Calu3 (cell line): ENCODE results near the gene PRDM2. TPM values are rescaled to one million over a fixed set of nuclear protein-coding genes. Genes with fewer than 3 reads are reported as not detected.

ENCODE experiments used
- BruUV-seq: library from RNA; stranded (reverse); fragments of 400-500 nt; replicated peaks from 2 replicates; lab custom pipeline; 2021; lab: Mats Ljungman, UMichigan
- CTCF ChIA-PET: fragments of 300-600 bp; sonication (Branson Sonifier 250); formaldehyde crosslinking; loops from one replicate; lab custom pipeline; 2022; ENCODE audit warnings: antibody characterized with exemption; lab: Charles Lee
- DNase-seq: peaks from one replicate; pipeline ENCODE4 v3.0.0; 2022
- H3K27ac Mint-ChIP-seq: one replicate; pipeline ENCODE4 v1.8.0; 2022; ENCODE audit warnings: mixed read lengths; ENCODE audit not compliant: unreplicated experiment
- H3K27me3 Mint-ChIP-seq: one replicate; pipeline ENCODE4 v1.8.0; 2022; ENCODE audit warnings: mixed read lengths; ENCODE audit not compliant: unreplicated experiment
- H3K36me3 Mint-ChIP-seq: one replicate; pipeline ENCODE4 v1.8.0; 2022; ENCODE audit warnings: mild to moderate bottlenecking, moderate library complexity, mixed read lengths; ENCODE audit not compliant: insufficient read depth, unreplicated experiment
- H3K4me1 Mint-ChIP-seq: one replicate; pipeline ENCODE4 v1.8.0; 2022; ENCODE audit warnings: mild to moderate bottlenecking, low read depth, mixed read lengths; ENCODE audit not compliant: unreplicated experiment
- H3K4me3 Mint-ChIP-seq: one replicate; pipeline ENCODE4 v1.8.0; 2022; ENCODE audit warnings: mild to moderate bottlenecking, low read depth, moderate library complexity, mixed read lengths; ENCODE audit not compliant: unreplicated experiment
- H3K9me3 Mint-ChIP-seq: one replicate; pipeline ENCODE4 v1.8.0; 2022; ENCODE audit warnings: low read depth, mixed read lengths; ENCODE audit not compliant: unreplicated experiment
- intact Hi-C: fragments of 100-400 bp; cut with micrococcal nuclease; formaldehyde crosslinking; loops from one replicate; pipeline ENCODE4 v1.10.0; 2022; ENCODE audit not compliant: unreplicated experiment
- total RNA-seq: library from RNA; stranded (reverse); gene quantifications from 2 replicates; pipeline ENCODE4 v1.2.3, GENCODE V29; 2022
- TF ChIP-seq, protein P1 (sequence below): fragments of 200-600 bp; IDR thresholded peaks from one replicate; pipeline ENCODE4 v1.8.0; 2022; ENCODE audit warnings: antibody characterized with exemption; ENCODE audit not compliant: unreplicated experiment

The PRDM2 gene
- total RNA-seq, 1 experiment from 2014 or later, result 29.9 TPM

DNA sequence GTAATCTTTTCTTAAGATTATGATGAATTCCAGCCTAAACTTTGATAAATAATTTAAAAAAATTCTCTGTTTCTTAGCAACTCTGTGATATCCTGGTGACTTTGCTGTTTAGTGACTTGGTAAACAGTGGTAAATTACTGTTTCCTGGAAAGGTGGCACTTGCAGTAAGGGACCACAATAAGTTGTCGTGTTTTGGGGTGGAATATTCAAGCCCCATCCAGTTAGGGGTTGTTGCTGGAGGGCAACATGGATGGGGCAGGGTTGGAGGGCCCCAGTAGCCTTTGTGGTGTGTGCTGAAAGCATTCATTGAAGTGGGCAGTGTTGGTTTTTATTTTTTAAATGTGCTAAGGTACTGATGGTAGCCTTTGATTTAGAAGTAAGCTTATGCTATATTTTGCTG lies 30.3 kb downstream of the PRDM2 start:
- TF ChIP-seq, protein P1, sequence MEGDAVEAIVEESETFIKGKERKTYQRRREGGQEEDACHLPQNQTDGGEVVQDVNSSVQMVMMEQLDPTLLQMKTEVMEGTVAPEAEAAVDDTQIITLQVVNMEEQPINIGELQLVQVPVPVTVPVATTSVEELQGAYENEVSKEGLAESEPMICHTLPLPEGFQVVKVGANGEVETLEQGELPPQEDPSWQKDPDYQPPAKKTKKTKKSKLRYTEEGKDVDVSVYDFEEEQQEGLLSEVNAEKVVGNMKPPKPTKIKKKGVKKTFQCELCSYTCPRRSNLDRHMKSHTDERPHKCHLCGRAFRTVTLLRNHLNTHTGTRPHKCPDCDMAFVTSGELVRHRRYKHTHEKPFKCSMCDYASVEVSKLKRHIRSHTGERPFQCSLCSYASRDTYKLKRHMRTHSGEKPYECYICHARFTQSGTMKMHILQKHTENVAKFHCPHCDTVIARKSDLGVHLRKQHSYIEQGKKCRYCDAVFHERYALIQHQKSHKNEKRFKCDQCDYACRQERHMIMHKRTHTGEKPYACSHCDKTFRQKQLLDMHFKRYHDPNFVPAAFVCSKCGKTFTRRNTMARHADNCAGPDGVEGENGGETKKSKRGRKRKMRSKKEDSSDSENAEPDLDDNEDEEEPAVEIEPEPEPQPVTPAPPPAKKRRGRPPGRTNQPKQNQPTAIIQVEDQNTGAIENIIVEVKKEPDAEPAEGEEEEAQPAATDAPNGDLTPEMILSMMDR, result no peak
- H3K9me3 Mint-ChIP-seq, result no peaks in the 10 kb centered on the region
- H3K27ac Mint-ChIP-seq, result no peak overlapping the region
- no peaks in the 10 kb centered on the region for H3K27me3 Mint-ChIP-seq
- no TSS peak for BruUV-seq
- no peaks in the 10 kb centered on the region for H3K36me3 Mint-ChIP-seq
- CTCF ChIA-PET, result interaction anchor here (0.6 kb wide), 1 partner anchor 270 kb away, joined by 4 read pairs; no protein-coding TSS in a partner anchor
- no peak overlapping the region for H3K4me3 Mint-ChIP-seq
- no peaks in the 10 kb centered on the region for H3K4me1 Mint-ChIP-seq
- intact Hi-C loops, result no loop called here
- no peak for DNase-seq

DNA sequence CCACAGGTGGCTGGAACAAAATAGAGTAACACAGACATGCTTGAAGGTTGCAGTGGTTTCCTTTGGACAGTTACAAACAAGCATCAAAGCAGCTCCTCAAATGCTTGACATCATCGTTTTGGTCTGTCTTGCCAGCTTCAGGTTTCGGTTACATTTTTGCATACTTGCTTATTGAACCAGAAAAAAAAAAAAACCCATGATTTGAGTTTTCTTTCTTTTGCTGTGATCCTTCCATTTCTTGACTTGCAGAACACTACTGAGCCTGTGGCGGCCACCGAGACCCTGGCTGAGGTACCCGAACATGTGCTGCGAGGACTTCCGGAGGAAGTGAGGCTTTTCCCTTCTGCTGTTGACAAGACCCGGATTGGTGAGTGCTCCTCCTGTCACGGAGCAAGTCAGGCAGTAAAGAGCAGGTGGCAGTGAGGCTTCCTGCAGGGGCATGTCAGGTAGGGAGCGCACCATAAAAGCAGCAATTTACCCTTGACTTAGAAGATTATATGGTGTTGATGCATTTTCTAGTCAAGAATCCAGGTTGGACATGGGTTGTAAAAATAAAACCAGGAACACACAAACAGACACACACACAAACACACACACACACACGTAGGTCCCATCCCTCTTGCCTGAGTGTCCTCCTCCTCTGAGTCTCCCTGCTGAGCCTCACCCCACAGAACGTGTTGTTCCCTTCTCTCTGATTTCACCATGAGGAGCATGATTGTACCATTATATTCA lies 30.9 kb downstream of the PRDM2 start:
- Mint-ChIP-seq H3K4me1 (no peaks in the 10 kb centered on the region), H3K27ac (no peak overlapping the region), H3K27me3 (no peaks in the 10 kb centered on the region), H3K4me3 (no peak overlapping the region), H3K9me3 (no peaks in the 10 kb centered on the region), H3K36me3 (no peaks in the 10 kb centered on the region)
- TF ChIP-seq, protein P1, result no peak
- no TSS peak for BruUV-seq
- DNase-seq, result no peak
- CTCF ChIA-PET, result interaction anchor here (0.6 kb wide), 1 partner anchor 271 kb away, joined by 4 read pairs; no protein-coding TSS in a partner anchor
- intact Hi-C loops, result no loop called here

DNA sequence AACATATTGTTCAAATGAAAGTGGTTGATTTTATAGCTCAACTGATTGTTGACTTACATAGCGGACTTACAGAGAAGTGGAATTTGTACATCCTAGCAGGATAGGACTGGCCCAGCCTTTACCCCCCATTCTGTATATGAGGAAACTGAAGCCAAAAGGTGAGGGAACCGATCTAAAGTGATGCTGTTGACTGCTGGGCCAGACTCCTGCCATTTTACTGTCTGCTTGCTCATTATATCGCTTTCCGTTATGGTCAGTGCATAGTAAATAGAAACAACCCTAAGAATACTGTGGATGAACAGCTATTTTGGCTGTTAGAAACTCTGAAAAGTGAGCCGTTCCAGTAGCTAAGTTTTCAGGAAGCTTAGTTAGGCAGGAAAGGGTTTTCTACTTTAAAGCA lies 31.9 kb downstream of the PRDM2 start:
- BruUV-seq, result no TSS peak
- TF ChIP-seq, protein P1, result no peak
- no peak overlapping the region for H3K4me3 Mint-ChIP-seq
- CTCF ChIA-PET, result interaction anchor here (0.6 to 0.7 kb wide), 2 partner anchors 28 to 127 kb away, joined by 3 read pairs; no protein-coding TSS in a partner anchor
- H3K27ac Mint-ChIP-seq, result no peak overlapping the region
- no peaks in the 10 kb centered on the region for H3K36me3 Mint-ChIP-seq
- intact Hi-C loops, result no loop called here
- H3K4me1 Mint-ChIP-seq, result no peaks in the 10 kb centered on the region
- no peaks in the 10 kb centered on the region for H3K9me3 Mint-ChIP-seq
- no peak for DNase-seq
- no peaks in the 10 kb centered on the region for H3K27me3 Mint-ChIP-seq

DNA sequence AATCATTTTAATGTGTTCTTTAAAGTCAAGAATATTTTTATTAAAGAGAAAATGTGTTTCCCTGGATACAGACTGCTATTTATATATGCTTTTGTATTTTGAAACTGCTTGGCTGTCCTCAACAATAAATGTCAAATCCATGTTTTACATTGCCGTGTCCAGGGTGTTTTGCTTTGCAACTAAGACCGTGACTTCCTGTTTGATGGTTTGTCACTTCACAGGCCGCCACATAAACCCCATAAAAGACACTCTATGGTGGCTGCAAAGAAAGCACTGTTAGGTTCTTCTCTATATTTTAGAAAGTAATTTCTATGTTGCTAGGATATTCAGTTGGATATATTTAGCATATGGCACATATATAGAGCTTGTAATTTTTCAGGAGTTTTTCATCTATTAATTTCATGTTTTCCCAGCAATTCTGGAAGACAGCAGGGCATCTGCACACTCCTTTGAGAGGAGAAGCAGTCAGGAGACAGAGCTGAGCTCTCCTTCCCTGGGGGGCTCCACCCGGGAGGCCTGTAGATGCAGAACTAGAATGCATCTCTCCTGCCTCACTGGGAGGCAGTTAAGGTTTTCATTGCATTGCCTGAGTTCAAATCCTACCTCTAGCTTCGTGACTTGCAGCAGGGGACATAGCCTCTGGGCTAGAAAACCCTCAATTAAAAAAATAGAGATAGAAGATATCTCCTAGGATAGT lies 33.1 kb downstream of the PRDM2 start:
- H3K27me3 Mint-ChIP-seq, result no peaks in the 10 kb centered on the region
- TF ChIP-seq, protein P1, result no peak
- no peak for DNase-seq
- no peak overlapping the region for H3K4me3 Mint-ChIP-seq
- no peaks in the 10 kb centered on the region for H3K4me1 Mint-ChIP-seq
- intact Hi-C loops, result no loop called here
- no peaks in the 10 kb centered on the region for H3K36me3 Mint-ChIP-seq
- no peaks in the 10 kb centered on the region for H3K9me3 Mint-ChIP-seq
- CTCF ChIA-PET, result no interaction called here
- no TSS peak for BruUV-seq
- no peak overlapping the region for H3K27ac Mint-ChIP-seq
